Hematopoietic multipotent progenitor cell treated with erythropoietin and hydrocortisone succinate and interleukin-3 and kit ligand, for 6 days (in vitro differentiated cells): ENCODE results near the gene PTPN21.

Experiments
- DNase-seq: peaks from one replicate; pipeline ENCODE4 v3.0.0-alpha.2; 2015

The PTPN21 gene

GRCh38 chr14:88454886-88455285 is 99.9 kb downstream of the PTPN21 start:
- DNase-seq: no peak

GRCh38 chr14:88452231-88452630 is 102.6 kb downstream of the PTPN21 start:
- DNase-seq: no peak

- no peak for DNase-seq
These were observed 115.7 kb downstream of the PTPN21 start for GRCh38 chr14:88439088-88439487.

GRCh38 chr14:88437658-88438057 is 117.1 kb downstream of the PTPN21 start:
- peak; percentile 19 for DNase-seq

GRCh38 chr14:88430976-88431375 is 123.8 kb downstream of the PTPN21 start:
- peak; percentile 4 for DNase-seq

GRCh38 chr14:88426271-88426670 is 128.5 kb downstream of the PTPN21 start:
- DNase-seq: no peak

GRCh38 chr14:88424573-88424972 is 130.2 kb downstream of the PTPN21 start:
- DNase-seq: no peak

- DNase-seq: no peak
These were observed 131.7 kb downstream of the PTPN21 start for GRCh38 chr14:88422919-88423650.

GRCh38 chr14:88422047-88422446 is 132.8 kb downstream of the PTPN21 start:
- DNase-seq: no peak

- DNase-seq: no peak
These were observed 133.5 kb downstream of the PTPN21 start for GRCh38 chr14:88421286-88421685.

GRCh38 chr14:88420187-88420586 is 134.6 kb downstream of the PTPN21 start:
- DNase-seq: no peak

- no peak for DNase-seq
These were observed 137.2 kb downstream of the PTPN21 start for GRCh38 chr14:88417594-88417993.
